AG10803 (cell line): Measurements from ENCODE around the gene RMDN3.
A peak's percentile ranks its signal among the peaks of the same experiment; 100 is the strongest.

Experiments used
- DNase-seq: peaks from one replicate; pipeline ENCODE4 v3.0.0; 2010; ENCODE audit warnings: low read depth
- H3K4me3 ChIP-seq: 2 replicates; pipeline ENCODE4 v1.5.1; 2011; ENCODE audit warnings: mild to moderate bottlenecking, low read length, control low read depth
- CTCF ChIP-seq: conservative IDR thresholded peaks from 2 replicates; pipeline ENCODE4 v1.5.1; 2011; ENCODE audit warnings: mild to moderate bottlenecking, low read length, control low read depth, inconsistent platforms

Gene RMDN3

GRCh38 chr15:40714144-40714543 is 40.9 kb downstream of the RMDN3 start:
- no peak for TF ChIP-seq CTCF
- DNase-seq = no peak
- H3K4me3 ChIP-seq = no peak overlapping the region

GRCh38 chr15:40706121-40706520 is 48.9 kb downstream of the RMDN3 start:
- no peak for DNase-seq
- no peak for TF ChIP-seq CTCF
- H3K4me3 ChIP-seq = no peak overlapping the region

- DNase-seq = peak; percentile 15
- H3K4me3 ChIP-seq = no peak overlapping the region
- peak; percentile 29; the same call in 1 of the 2 replicates for TF ChIP-seq CTCF
These were observed 53.0 kb downstream of the RMDN3 start for GRCh38 chr15:40702077-40702476.

- H3K4me3 ChIP-seq = no peak overlapping the region
- DNase-seq = no peak
- TF ChIP-seq CTCF = no peak
These were observed 57.1 kb downstream of the RMDN3 start for GRCh38 chr15:40697916-40698315.

GRCh38 chr15:40696228-40696627 is 58.8 kb downstream of the RMDN3 start:
- no peak for DNase-seq
- no peak for TF ChIP-seq CTCF
- peak overlapping the region; percentile 66 for H3K4me3 ChIP-seq

- peak; percentile 12 for DNase-seq
- no peak for TF ChIP-seq CTCF
These were observed 59.6 kb downstream of the RMDN3 start for GRCh38 chr15:40695469-40695890.

GRCh38 chr15:40694688-40695468 is 60.2 kb downstream of the RMDN3 start, which contains the start of gene RAD51:
Gene RAD51 (plus strand): TSS chr15:40695174. CDS start chr15:40698759, 3,585 bp downstream.
- TF ChIP-seq CTCF = no peak
- DNase-seq = peak; percentile 94
- peak within 1 kb of the TSS; percentile 66 for H3K4me3 ChIP-seq

More at GRCh38 chr15:40695469-40695890, 59.6 kb downstream of the RMDN3 start:
- H3K4me3 ChIP-seq = peak overlapping the region; percentile 66
